H1 (cell line): Measurements from ENCODE around the gene AIF1. TPM values are rescaled to one million over a fixed set of nuclear protein-coding genes. Genes with fewer than 3 reads are reported as not detected.

Experiments
- CTCF ChIA-PET: fragments of 300-600 bp; sonication (Branson Sonifier 250); formaldehyde crosslinking; loops from one replicate; lab custom pipeline; 2021; ENCODE audit not compliant: partially characterized antibody; lab: Charles Lee
- POLR2A ChIA-PET: fragments of 300-600 bp; sonication (Branson Sonifier 250); formaldehyde crosslinking; loops from one replicate; lab custom pipeline; 2021; ENCODE audit warnings: inconsistent platforms; ENCODE audit not compliant: partially characterized antibody; lab: Charles Lee
- DNase-seq, 2 experiments: peaks; one replicate each; pipeline versions ENCODE4 v3.0.0 to v3.0.0-alpha.2; 2010 to 2022; ENCODE audit warnings: low spot score in 2 of 2, low read depth in 1 of 2, mixed read lengths in 1 of 2
- FAIRE-seq: peaks from 2 replicates; lab custom pipeline; 2011; peaks lifted over from hg19 to GRCh38; lab: Jason Lieb, UNC
- H2AFZ ChIP-seq: 2 replicates; pipeline ENCODE4 v1.8.1; 2012; ENCODE audit warnings: low read length, inconsistent platforms
- H2AK5ac ChIP-seq: 2 replicates; pipeline ENCODE4 v1.6.1; 2013; ENCODE audit warnings: low read depth, low read length
- H2BK120ac ChIP-seq: replicated peaks from 2 replicates; pipeline ENCODE3; 2013; ENCODE audit warnings: low read depth, low read length, inconsistent platforms
- H2BK12ac ChIP-seq: 2 replicates; pipeline ENCODE4 v1.6.1; 2013; ENCODE audit warnings: low read depth, low read length
- H2BK15ac ChIP-seq: 2 replicates; pipeline ENCODE4 v1.6.1; 2013; ENCODE audit warnings: low read length
- H2BK20ac ChIP-seq: 2 replicates; pipeline ENCODE4 v1.6.1; 2013; ENCODE audit warnings: low read length
- H2BK5ac ChIP-seq: 2 replicates; pipeline ENCODE4 v1.6.1; 2013; ENCODE audit warnings: low read depth, low read length
- H3K14ac ChIP-seq: 2 replicates; pipeline ENCODE4 v1.6.1; 2013; ENCODE audit warnings: inconsistent platforms; ENCODE audit not compliant: insufficient read length
- H3K18ac ChIP-seq: 2 replicates; pipeline ENCODE4 v1.6.1; 2013; ENCODE audit warnings: low read length; ENCODE audit errors: extremely low read depth
- H3K23ac ChIP-seq: 2 replicates; pipeline ENCODE4 v1.6.1; 2013; ENCODE audit warnings: inconsistent platforms; ENCODE audit not compliant: insufficient read length
- H3K23me2 ChIP-seq: 2 replicates; pipeline ENCODE4 v1.6.1; 2013; ENCODE audit warnings: low read depth, low read length
- H3K27ac ChIP-seq: 2 replicates; pipeline ENCODE4 v1.6.1; 2011; ENCODE audit warnings: low read depth, low read length, inconsistent platforms
- H3K27me3 ChIP-seq, 4 experiments: replicated peaks in 1 of 4; 1 replicate in 1 of 4; 2 replicates in 3 of 4; pipeline versions ENCODE4 v1.6.1 to v1.8.1; 2011 to 2013; ENCODE audit warnings: low read length in 3 of 4, mild to moderate bottlenecking in 3 of 4, inconsistent platforms in 2 of 4, mixed read lengths in 2 of 4, moderate library complexity in 1 of 4; ENCODE audit not compliant: control insufficient read depth in 3 of 4, insufficient read depth in 3 of 4; ENCODE audit errors: extremely low read depth in 1 of 4
- H3K36me3 ChIP-seq, 4 experiments: 2 replicates each; pipeline versions ENCODE4 v1.6.1 to v1.8.1; 2011 to 2013; ENCODE audit warnings: mild to moderate bottlenecking in 4 of 4, low read length in 3 of 4, moderate library complexity in 2 of 4, control low read depth in 1 of 4, inconsistent platforms in 1 of 4; ENCODE audit not compliant: insufficient read depth in 4 of 4, control insufficient read depth in 2 of 4
- H3K4ac ChIP-seq: replicated peaks from 2 replicates; pipeline ENCODE3; 2013; ENCODE audit warnings: low read length, low read depth, mixed read lengths, inconsistent platforms; ENCODE audit not compliant: insufficient read length
- H3K4me1 ChIP-seq, 4 experiments: replicated peaks in 1 of 4; 1 replicate in 1 of 4; 2 replicates in 3 of 4; pipeline versions ENCODE4 v1.6.1 to v1.8.1; 2011 to 2013; ENCODE audit warnings: low read length in 3 of 4, inconsistent platforms in 2 of 4, mixed read lengths in 1 of 4; ENCODE audit not compliant: insufficient read depth in 4 of 4, control insufficient read depth in 3 of 4
- H3K4me2 ChIP-seq, 2 experiments: 2 replicates each; pipeline versions ENCODE4 v1.6.1 to v1.8.1; 2011 to 2013; ENCODE audit warnings: low read depth in 2 of 2, low read length in 2 of 2, control low read depth in 1 of 2, inconsistent platforms in 1 of 2, mild to moderate bottlenecking in 1 of 2; ENCODE audit not compliant: insufficient read depth in 1 of 2
- H3K4me3 ChIP-seq, 4 experiments: fragments of 200-600, 300-600 bp in 1 of 4; sonication (generic), shearing (Covaris generic), sonication (Bioruptor Twin) in 1 of 4; 2 replicates each; pipeline versions ENCODE4 v1.5.1 to v1.8.1; 2011 to 2016; ENCODE audit warnings: low read length in 4 of 4, low read depth in 3 of 4, control low read depth in 2 of 4, inconsistent platforms in 2 of 4, mild to moderate bottlenecking in 2 of 4, mixed read lengths in 1 of 4, moderate library complexity in 1 of 4; ENCODE audit not compliant: insufficient read depth in 2 of 4; ENCODE audit errors: extremely low read depth in 1 of 4
- H3K56ac ChIP-seq: replicated peaks from 2 replicates; pipeline ENCODE3; 2013; ENCODE audit warnings: low read depth, mild to moderate bottlenecking, mixed read lengths, low read length, inconsistent platforms; ENCODE audit not compliant: insufficient read length
- H3K79me1 ChIP-seq: 2 replicates; pipeline ENCODE4 v1.6.1; 2013; ENCODE audit warnings: low read depth, low read length, control low read depth
- H3K79me2 ChIP-seq, 2 experiments: 2 replicates each; pipeline versions ENCODE4 v1.6.1 to v1.8.1; 2012 to 2013; ENCODE audit warnings: low read length in 2 of 2, mild to moderate bottlenecking in 2 of 2, inconsistent platforms in 1 of 2; ENCODE audit not compliant: insufficient read depth in 2 of 2, control insufficient read depth in 1 of 2
- H3K9ac ChIP-seq, 4 experiments: replicated peaks in 1 of 4; 1 replicate in 1 of 4; 2 replicates in 3 of 4; pipeline versions ENCODE4 v1.6.1 to v1.8.1; 2011 to 2013; ENCODE audit warnings: low read depth in 3 of 4, low read length in 3 of 4, control low read depth in 2 of 4, mild to moderate bottlenecking in 2 of 4, moderate library complexity in 2 of 4, inconsistent platforms in 1 of 4; ENCODE audit errors: extremely low read depth in 1 of 4
- H3K9me3 ChIP-seq, 2 experiments: 2 replicates each; pipeline versions ENCODE4 v1.6.1 to v1.8.1; 2012 to 2013; ENCODE audit warnings: mild to moderate bottlenecking in 2 of 2, moderate library complexity in 2 of 2, control low read depth in 1 of 2, inconsistent platforms in 1 of 2, low read depth in 1 of 2, low read length in 1 of 2, mixed read lengths in 1 of 2; ENCODE audit not compliant: insufficient read depth in 2 of 2
- H4K20me1 ChIP-seq, 2 experiments: replicated peaks in 1 of 2; 2 replicates each; pipeline versions ENCODE3 to v1.8.1; 2011 to 2013; ENCODE audit warnings: inconsistent platforms in 2 of 2, low read length in 2 of 2, mild to moderate bottlenecking in 1 of 2; ENCODE audit not compliant: insufficient read depth in 2 of 2, control insufficient read depth in 1 of 2
- H4K5ac ChIP-seq: 2 replicates; pipeline ENCODE4 v1.6.1; 2013; ENCODE audit warnings: low read length, low read depth, mixed read lengths, inconsistent platforms; ENCODE audit not compliant: insufficient read length
- H4K8ac ChIP-seq: 2 replicates; pipeline ENCODE4 v1.8.0; 2013; ENCODE audit warnings: mild to moderate bottlenecking, moderate library complexity, low read length, inconsistent platforms; ENCODE audit not compliant: insufficient read depth; ENCODE audit errors: extremely low read depth
- H4K91ac ChIP-seq: replicated peaks from 2 replicates; pipeline ENCODE3; 2013; ENCODE audit warnings: low read length, mixed read lengths, inconsistent platforms; ENCODE audit not compliant: insufficient read length
- CEBPB ChIP-seq: IDR thresholded peaks from 2 replicates; pipeline ENCODE4 v1.6.1; 2012; ENCODE audit warnings: low read depth, low read length
- JUN ChIP-seq: IDR thresholded peaks from 2 replicates; pipeline ENCODE4 v1.6.1; 2011; ENCODE audit warnings: low read depth, mild to moderate bottlenecking, improper control_type of control experiment, low read length
- WGBS, 2 experiments: shearing (Covaris generic) in 1 of 2; methylation state at CpG; one replicate each; pipeline versions ENCODE4 v1.1.6 to v1.1.7; 2013 to 2015; ENCODE audit warnings: low lambda C conversion rate in 2 of 2, mixed read lengths in 2 of 2, inconsistent platforms in 1 of 2, low coverage in 1 of 2, missing lambda C conversion rate in 1 of 2; ENCODE audit not compliant: insufficient replicate concordance in 2 of 2, insufficient coverage in 1 of 2, insufficient read length in 1 of 2; ENCODE audit errors: extremely low coverage in 1 of 2, missing lambda C conversion rate in 1 of 2; 5-methylcytosine and 5-hydroxymethylcytosine counted together
- polyA plus RNA-seq, 7 experiments: library from polyadenylated mRNA; depleted of rRNA in 3 of 7; stranded (reverse) in 5 of 7; unstranded in 2 of 7; fragments of >200 nt in 5 of 7; fragments of 200-250 nt in 2 of 7; gene quantifications; 1 replicate in 5 of 7; 2 replicates in 1 of 7; 4 replicates in 1 of 7; pipeline versions ENCODE4 v1.2.1 to v1.2.3, GENCODE V29; 2011 to 2013; ENCODE audit warnings: missing spikeins in 2 of 7, mixed read lengths in 2 of 7
- total RNA-seq: library from RNA; stranded (reverse); fragmentation: NEBNext Ultra II Directional; extraction: Animal tissue kit (Norgen Biotek cat#: 25700); gene quantifications from 2 replicates; pipeline ENCODE4 v1.2.1, GENCODE V29; 2021

Gene AIF1
- total and polyA plus RNA-seq, 2 of the 8 experiments (the other 6 are each of a cell fraction or from before 2014, with no cell fraction given), result 6.3 to 9.8 TPM

DNA sequence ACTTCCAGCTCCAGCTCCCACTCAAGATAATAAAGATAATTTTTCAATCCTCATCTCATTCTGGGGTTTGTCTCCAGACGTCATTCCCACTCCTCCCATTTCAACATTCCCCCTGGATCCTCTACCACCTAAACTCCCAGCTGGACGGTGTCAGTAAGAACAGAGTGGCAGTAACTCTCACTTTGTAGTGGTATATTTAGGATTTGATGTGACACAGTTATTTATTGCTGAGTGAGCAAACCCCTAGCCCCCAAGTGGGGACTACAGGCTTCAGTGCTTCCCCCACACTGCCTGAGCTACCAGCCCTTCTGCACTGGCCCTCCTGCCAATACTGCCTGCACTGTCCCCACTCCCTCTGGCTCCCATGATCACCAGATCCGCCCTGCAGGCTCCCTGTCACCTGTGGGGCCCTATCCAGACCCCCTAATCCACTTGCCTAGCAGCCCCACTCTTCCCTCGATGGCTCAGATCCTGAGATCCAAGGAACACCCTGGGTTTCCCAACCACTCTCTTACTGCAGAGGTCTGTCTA, 43.2 kb downstream of the AIF1 start:
- H2AK5ac ChIP-seq, result no peak overlapping the region
- TF ChIP-seq CEBPB, result no peak
- no peak for TF ChIP-seq JUN

More for the DNA sequence above, 43.2 kb downstream of the AIF1 start:
- H3K9me3 ChIP-seq, result no peaks in the 10 kb centered on the region
- ChIA-PET CTCF (interaction anchor here (1.0 to 3.2 kb wide), 3 partner anchors 108 to 115 kb away, joined by 6 to 9 read pairs (median 7); no protein-coding TSS in a partner anchor), POLR2A (interaction anchor here (1.5 to 25.5 kb wide), 5 partner anchors 6 to 116 kb away, joined by 6 to 883 read pairs (median 52); partner anchors contain the start of genes AIF1, ATP6V1G2, C6orf47 and CSNK2B)
- H2BK12ac ChIP-seq, result no peak overlapping the region
- no peak overlapping the region for H3K18ac ChIP-seq
- H3K23ac ChIP-seq, result no peak overlapping the region
- no peak overlapping the region for H4K91ac ChIP-seq
- no peak overlapping the region for H2BK15ac ChIP-seq
- H2BK20ac ChIP-seq, result no peak overlapping the region
- DNase-seq (no peak), FAIRE-seq (no peak)
- H3K56ac ChIP-seq, result no peak overlapping the region
- peaks cover 9% of the 10 kb centered on the region for H3K79me1 ChIP-seq
- no peaks in the 10 kb centered on the region for H3K27me3 ChIP-seq
- no peak overlapping the region for H3K9ac ChIP-seq
- H3K79me2 ChIP-seq, result peaks cover 0 to 26% of the 10 kb centered on the region in 2 experiments; a peak in 2 of 4 replicates
- no peak overlapping the region for H3K4ac ChIP-seq
- H2AFZ ChIP-seq, result no peak overlapping the region
- H3K14ac ChIP-seq, result no peak overlapping the region
- H3K4me3 ChIP-seq, result no peak overlapping the region
- no peak overlapping the region for H3K27ac ChIP-seq
- no peak overlapping the region for H2BK5ac ChIP-seq
- H3K4me1 ChIP-seq, result peaks cover 0 to 7% (median 2%) of the 10 kb centered on the region in 4 experiments; a peak in 3 of 7 replicates
- peaks cover 0 to 3% of the 10 kb centered on the region in 2 experiments for H4K20me1 ChIP-seq
- H4K5ac ChIP-seq, result no peak overlapping the region
- H3K23me2 ChIP-seq, result peaks cover 4% of the 10 kb centered on the region; the same call in 1 of the 2 replicates
- H3K36me3 ChIP-seq, result peaks cover 4 to 13% (median 9%) of the 10 kb centered on the region in 4 experiments; a peak in 6 of 8 replicates
- no peak overlapping the region for H4K8ac ChIP-seq
- H2BK120ac ChIP-seq, result no peak overlapping the region
- 67% methylated on average over 4 of the region's 4 CpGs; no CpG with 5 or more reads in 1 of the 2 experiments for WGBS, 2 experiments
- H3K4me2 ChIP-seq, result no peak overlapping the region; a peak in 1 of 4 replicates
